ENCODE measurements around the gene NAB2. TPM values are rescaled to one million over a fixed set of nuclear protein-coding genes. Genes with fewer than 3 reads are reported as not detected.

The NAB2 gene
- total RNA-seq, result 25.6 TPM
- 39.1 TPM for polyA plus RNA-seq

DNA sequence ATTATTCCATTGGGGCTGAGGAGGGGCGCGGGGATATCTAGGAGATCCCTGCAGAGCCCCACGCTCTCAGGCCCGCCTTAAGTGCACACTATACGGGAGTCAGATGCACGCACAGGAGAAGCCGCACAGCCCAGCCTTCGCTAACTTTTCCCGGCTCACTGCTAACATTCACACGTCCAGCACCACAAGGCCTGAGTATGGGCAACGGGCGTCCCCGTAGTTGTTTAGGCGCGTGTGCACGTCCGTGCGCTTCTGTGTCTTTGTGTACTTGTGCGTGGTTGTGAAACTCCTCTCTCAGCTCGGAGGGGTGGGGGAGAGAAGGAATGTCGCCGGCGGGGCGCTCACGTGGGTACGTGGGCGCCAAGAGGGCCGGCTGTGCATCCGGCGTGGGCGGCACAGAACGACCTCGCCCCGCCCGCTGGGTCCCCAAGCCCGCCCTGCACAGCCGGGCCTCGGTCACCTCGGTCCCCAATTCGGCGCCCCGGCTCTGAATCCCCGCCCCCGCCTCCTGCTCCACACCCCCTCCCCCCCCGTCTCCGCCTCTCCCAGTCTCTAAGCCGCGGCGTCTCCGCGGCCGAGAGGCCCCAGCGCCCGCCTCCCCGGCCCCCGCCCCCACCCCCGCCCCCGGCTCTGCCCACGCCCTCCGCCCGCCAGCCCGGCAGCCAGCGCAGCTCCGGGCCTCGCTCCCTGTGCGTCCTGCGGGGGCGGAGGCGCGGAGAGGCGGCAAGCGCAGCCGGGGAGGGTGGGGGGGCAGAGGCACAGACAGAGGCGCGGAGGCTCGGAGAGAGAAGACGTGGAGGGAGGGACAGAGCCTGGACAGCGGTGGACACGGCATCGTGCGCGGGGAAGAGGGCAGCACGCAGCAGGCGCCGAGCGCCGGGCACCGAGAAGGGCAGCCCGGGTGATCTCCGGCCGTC, at the start of gene NAB2:
Gene NAB2, plus strand, starts transcription at position 761 of the 917 bp plus-strand sequence. CDS start 158 bp downstream, outside the sequence.
- under 1% methylated on average over 91 of the region's 91 CpGs for WGBS
- H3K4me3 ChIP-seq (ENCODE audit: low read depth, low read length), result peak within 1 kb of the TSS; percentile 80
- H3K4me1 ChIP-seq (ENCODE audit: insufficient read depth), result no peaks in the 10 kb centered on the region
- H3K27ac ChIP-seq (ENCODE audit: low read depth), result peak within 1 kb of the TSS; percentile 97
- no peaks in the 10 kb centered on the region for H3K36me3 ChIP-seq (ENCODE audit: insufficient read depth)
- peak; percentile 88 for DNase-seq (ENCODE audit: extremely low spot score)

DNA sequence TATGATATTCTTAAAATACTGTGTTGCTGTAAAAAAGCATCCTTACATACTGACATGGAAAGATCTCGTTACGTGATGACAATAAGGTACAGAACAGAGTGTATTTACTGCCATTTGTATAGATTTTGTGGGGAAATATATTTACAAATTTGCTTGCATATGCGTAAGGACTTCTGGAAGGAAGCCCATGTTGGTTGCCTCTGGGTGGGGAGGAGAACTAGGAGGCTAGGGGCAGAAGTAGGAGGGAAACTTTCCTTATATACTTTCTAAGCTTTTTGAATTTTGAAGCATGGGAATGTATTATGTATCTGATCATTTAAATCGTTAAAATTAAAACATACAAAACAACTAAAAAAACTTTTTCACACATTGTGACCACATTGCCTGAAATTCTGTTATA, 48.7 kb upstream of the NAB2 start:
- H3K27ac ChIP-seq (ENCODE audit: low read depth), result no peak overlapping the region
- DNase-seq (ENCODE audit: extremely low spot score), result no peak
- WGBS, result 85% methylated on average over 4 of the region's 4 CpGs

DNA sequence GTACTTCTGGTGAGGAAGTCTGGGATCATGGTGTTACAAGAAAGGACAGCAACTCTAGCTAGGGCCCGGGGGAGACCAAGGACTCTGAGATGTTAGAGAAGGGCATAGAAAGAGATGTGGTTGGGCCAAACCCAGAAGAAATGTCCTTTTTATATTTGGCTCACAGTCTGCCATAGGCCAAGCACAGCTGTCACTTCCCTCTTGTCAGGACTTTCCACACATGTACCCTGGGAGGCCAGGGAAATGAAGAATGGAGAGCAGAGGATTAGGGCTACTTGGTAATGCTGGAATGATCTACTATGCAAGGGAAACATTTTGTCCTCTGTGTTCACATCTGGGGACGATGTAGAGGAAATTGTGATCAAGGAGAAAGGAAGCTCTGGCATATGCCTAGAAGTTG, 48.2 kb upstream of the NAB2 start:
- Histone ChIP-seq H3K36me3 (ENCODE audit: insufficient read depth) (no peaks in the 10 kb centered on the region), H3K4me3 (ENCODE audit: low read depth, low read length) (no peak overlapping the region), H3K27ac (ENCODE audit: low read depth) (no peak overlapping the region), H3K4me1 (ENCODE audit: insufficient read depth) (no peaks in the 10 kb centered on the region)
- 60% methylated on average over 2 of the region's 2 CpGs for WGBS
- DNase-seq (ENCODE audit: extremely low spot score), result no peak

More for the DNA sequence above, 48.7 kb upstream of the NAB2 start:
- no peaks in the 10 kb centered on the region for H3K4me1 ChIP-seq (ENCODE audit: insufficient read depth)
- H3K4me3 ChIP-seq (ENCODE audit: low read depth, low read length), result no peak overlapping the region
- no peaks in the 10 kb centered on the region for H3K36me3 ChIP-seq (ENCODE audit: insufficient read depth)

DNA sequence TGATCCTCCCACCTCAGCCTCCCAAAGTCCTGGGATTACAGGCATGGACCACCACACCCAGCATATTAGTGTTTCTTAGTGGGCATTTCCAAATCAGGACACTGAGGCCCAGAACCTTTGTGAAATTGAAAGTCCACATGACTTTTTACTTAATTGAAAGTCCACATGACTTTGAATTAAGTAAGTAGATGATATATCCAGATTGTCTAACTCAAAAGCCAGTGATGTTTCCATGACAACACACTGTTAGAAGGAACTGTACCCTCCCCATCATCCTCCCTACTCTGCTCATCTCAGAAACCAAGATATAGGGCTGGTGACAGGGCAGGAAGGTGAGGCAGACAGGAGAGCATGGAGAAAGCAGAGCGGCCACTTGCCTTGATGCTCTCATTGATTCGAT, 46.2 kb upstream of the NAB2 start:
- WGBS, result 93% methylated on average over 2 of the region's 2 CpGs
- Histone ChIP-seq H3K4me1 (ENCODE audit: insufficient read depth) (no peaks in the 10 kb centered on the region), H3K36me3 (ENCODE audit: insufficient read depth) (no peaks in the 10 kb centered on the region), H3K27ac (ENCODE audit: low read depth) (no peak overlapping the region), H3K4me3 (ENCODE audit: low read depth, low read length) (no peak overlapping the region)
- no peak for DNase-seq (ENCODE audit: extremely low spot score)

DNA sequence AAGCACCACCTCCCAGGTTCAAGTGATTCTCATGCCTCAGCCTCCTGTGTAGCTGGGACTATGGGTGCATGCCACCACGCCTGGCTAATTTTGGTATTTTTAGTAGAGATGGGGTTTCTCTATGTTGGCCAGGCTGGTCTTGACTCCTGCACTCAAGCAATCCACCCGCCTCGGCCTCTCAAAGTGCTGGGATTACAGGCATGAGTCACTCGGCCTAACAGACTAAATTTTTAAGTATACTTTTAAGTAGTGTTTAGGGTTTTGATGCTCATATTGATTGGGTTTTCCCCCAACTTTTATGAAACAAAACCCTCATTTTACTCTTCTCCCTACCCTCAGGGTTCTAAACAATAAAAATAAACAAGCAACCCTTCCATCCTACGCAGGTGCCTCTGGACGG, 44.4 kb upstream of the NAB2 start:
- H3K27ac ChIP-seq (ENCODE audit: low read depth), result no peak overlapping the region
- no peaks in the 10 kb centered on the region for H3K4me1 ChIP-seq (ENCODE audit: insufficient read depth)
- no peaks in the 10 kb centered on the region for H3K36me3 ChIP-seq (ENCODE audit: insufficient read depth)
- 84% methylated on average over 6 of the region's 6 CpGs for WGBS
- DNase-seq (ENCODE audit: extremely low spot score), result no peak
- no peak overlapping the region for H3K4me3 ChIP-seq (ENCODE audit: low read depth, low read length)

DNA sequence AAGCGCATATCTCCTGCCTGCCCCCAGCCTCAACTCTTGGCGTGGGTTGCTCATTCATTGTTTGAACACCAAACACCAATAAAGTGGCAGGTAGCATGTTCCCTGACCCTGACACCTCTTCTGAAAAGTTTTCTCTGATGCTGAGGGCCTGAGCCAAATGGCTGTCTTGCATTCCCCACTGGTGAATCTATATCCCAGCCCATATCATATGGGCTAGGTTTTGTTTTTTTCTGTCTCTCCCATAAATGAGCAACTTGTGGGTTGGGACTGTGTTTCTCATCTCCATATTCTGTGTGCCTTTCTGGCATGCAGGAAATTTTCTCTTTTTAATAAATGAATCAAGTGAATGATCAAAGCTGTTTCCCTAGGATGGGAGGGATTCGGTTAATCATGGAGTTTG, 44.0 kb upstream of the NAB2 start:
- Histone ChIP-seq H3K4me3 (ENCODE audit: low read depth, low read length) (no peak overlapping the region), H3K27ac (ENCODE audit: low read depth) (no peak overlapping the region), H3K36me3 (ENCODE audit: insufficient read depth) (no peaks in the 10 kb centered on the region), H3K4me1 (ENCODE audit: insufficient read depth) (no peaks in the 10 kb centered on the region)
- 95% methylated on average over 3 of the region's 3 CpGs for WGBS
- no peak for DNase-seq (ENCODE audit: extremely low spot score)

GRCh38 chr12:57046086-57046791, 42.7 kb upstream of the NAB2 start:
- no peak overlapping the region for H3K4me3 ChIP-seq (ENCODE audit: low read depth, low read length)
- no peaks in the 10 kb centered on the region for H3K4me1 ChIP-seq (ENCODE audit: insufficient read depth)
- whole genome bisulfite sequencing, result 65% methylated on average over 6 of the region's 6 CpGs
- DNase-seq (ENCODE audit: extremely low spot score), result no peak
- no peak overlapping the region for H3K27ac ChIP-seq (ENCODE audit: low read depth)
- H3K36me3 ChIP-seq (ENCODE audit: insufficient read depth), result no peaks in the 10 kb centered on the region

DNA sequence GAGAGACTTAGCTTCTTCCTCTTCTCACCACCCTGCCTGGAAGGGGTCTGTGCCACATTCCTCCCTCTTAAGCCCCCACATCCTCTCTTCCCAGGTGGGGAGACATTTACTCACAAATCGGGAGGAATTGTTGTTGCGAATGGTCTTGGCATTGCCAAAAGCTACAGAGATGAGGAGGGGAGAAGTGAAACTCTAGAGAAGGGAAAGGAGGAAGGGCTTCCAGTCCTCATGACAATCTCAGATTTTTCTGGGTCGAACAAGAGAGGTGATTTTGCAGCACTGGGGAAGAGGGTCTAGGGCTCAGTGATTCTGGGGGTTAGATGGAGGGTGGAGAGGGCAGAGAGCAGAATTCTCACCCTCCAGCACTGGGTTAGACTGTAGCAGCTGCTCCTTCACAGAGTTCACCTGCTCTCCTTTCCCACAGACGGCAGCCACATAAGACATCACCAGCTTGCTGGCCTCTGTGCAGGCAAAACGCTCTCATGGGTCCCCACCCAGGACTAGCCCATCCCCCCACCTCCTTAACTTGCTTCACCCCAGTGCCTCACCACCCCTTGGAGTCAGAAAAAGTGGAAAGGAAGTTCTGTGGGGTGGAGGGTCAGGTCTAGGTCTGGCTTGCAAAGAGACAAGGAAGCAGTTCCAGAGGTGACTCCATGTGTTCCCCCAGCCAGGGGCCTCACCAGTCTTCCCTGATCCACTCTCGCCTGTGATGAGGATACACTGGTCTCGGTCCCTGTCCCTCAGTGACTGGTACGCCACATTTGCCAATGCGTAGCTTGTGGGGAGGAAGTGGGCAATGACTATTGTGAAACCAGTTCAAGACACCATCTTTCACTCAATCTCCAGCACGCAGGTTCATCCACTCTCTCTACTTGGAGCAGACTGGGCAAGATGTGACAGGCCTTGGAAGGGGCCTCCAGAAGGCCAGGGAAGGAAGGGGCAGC, 41.7 kb upstream of the NAB2 start:
- Histone ChIP-seq H3K36me3 (ENCODE audit: insufficient read depth) (no peaks in the 10 kb centered on the region), H3K27ac (ENCODE audit: low read depth) (no peak overlapping the region), H3K4me3 (ENCODE audit: low read depth, low read length) (no peak overlapping the region), H3K4me1 (ENCODE audit: insufficient read depth) (no peaks in the 10 kb centered on the region)
- no peak for DNase-seq (ENCODE audit: extremely low spot score)
- WGBS, result 70% methylated on average over 10 of the region's 10 CpGs

GRCh38 chr12:57047981-57048380, 40.9 kb upstream of the NAB2 start:
- DNase-seq (ENCODE audit: extremely low spot score), result no peak
- WGBS, result 67% methylated on average over 1 of the region's 1 CpG

GRCh38 chr12:57048423-57049118, 40.3 kb upstream of the NAB2 start:
- Histone ChIP-seq H3K36me3 (ENCODE audit: insufficient read depth) (no peaks in the 10 kb centered on the region), H3K4me1 (ENCODE audit: insufficient read depth) (no peaks in the 10 kb centered on the region), H3K27ac (ENCODE audit: low read depth) (no peak overlapping the region), H3K4me3 (ENCODE audit: low read depth, low read length) (no peak overlapping the region)
- no peak for DNase-seq (ENCODE audit: extremely low spot score)
- 79% methylated on average over 1 of the region's 1 CpG for WGBS

More at GRCh38 chr12:57047981-57048380, 40.9 kb upstream of the NAB2 start:
- Histone ChIP-seq H3K36me3 (ENCODE audit: insufficient read depth) (no peaks in the 10 kb centered on the region), H3K4me3 (ENCODE audit: low read depth, low read length) (no peak overlapping the region), H3K27ac (ENCODE audit: low read depth) (no peak overlapping the region), H3K4me1 (ENCODE audit: insufficient read depth) (no peaks in the 10 kb centered on the region)

DNA sequence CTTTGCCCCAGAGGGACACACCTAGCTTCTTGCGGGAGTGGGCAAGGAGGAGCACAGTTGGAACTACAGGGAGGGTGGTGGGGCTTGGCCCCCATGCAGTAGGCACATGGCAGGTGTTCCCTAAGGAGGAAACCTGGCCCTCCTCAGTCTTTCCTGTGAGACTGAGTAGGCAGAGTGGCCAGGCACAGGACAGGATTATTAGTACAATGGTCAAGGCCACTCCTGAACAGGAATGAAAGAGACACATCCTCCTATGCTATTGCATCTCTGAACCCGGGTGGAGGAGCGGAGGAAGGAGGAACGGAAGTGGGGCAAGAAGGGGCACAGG, 39.8 kb upstream of the NAB2 start:
- Histone ChIP-seq H3K36me3 (ENCODE audit: insufficient read depth) (no peaks in the 10 kb centered on the region), H3K4me1 (ENCODE audit: insufficient read depth) (no peaks in the 10 kb centered on the region), H3K27ac (ENCODE audit: low read depth) (no peak overlapping the region), H3K4me3 (ENCODE audit: low read depth, low read length) (no peak overlapping the region)
- 89% methylated on average over 4 of the region's 4 CpGs for WGBS
- DNase-seq (ENCODE audit: extremely low spot score), result no peak

GRCh38 chr12:57049890-57050289, 39.0 kb upstream of the NAB2 start, which contains the start of gene MYO1A:
Gene MYO1A (minus strand): TSS chr12:57050129. CDS start chr12:57048323, 1,806 bp downstream.
- Histone ChIP-seq H3K36me3 (ENCODE audit: insufficient read depth) (no peaks in the 10 kb centered on the region), H3K4me3 (ENCODE audit: low read depth, low read length) (no peak within 1 kb of the TSS), H3K4me1 (ENCODE audit: insufficient read depth) (no peaks in the 10 kb centered on the region), H3K27ac (ENCODE audit: low read depth) (no peak within 1 kb of the TSS)
- 31% methylated on average over 2 of the region's 2 CpGs for WGBS
- DNase-seq (ENCODE audit: extremely low spot score), result no peak

DNA sequence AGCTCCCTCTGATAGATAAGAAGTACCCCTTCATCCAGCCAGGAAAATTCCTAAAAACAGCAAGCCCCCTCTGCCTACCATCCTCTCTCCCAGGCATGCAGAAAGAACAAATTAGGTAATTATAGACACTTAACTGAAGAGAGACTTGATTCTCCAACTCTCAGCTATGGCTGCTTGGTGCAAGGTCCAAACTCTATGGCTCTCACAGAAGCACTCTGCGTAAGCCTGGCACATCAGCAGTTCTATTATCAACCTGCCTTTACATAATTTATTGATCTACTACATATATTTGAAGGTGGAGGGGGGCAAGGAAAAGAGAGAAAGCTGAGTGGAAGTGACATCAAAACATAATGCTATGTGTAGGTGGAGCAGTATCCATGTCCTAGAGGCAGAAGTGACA, 37.9 kb upstream of the NAB2 start:
- no peak for DNase-seq (ENCODE audit: extremely low spot score)
- no peaks in the 10 kb centered on the region for H3K4me1 ChIP-seq (ENCODE audit: insufficient read depth)

More for the DNA sequence above, 37.9 kb upstream of the NAB2 start:
- H3K36me3 ChIP-seq (ENCODE audit: insufficient read depth), result no peaks in the 10 kb centered on the region
- 92% methylated on average over 1 of the region's 1 CpG for WGBS
- H3K27ac ChIP-seq (ENCODE audit: low read depth), result no peak overlapping the region
- no peak overlapping the region for H3K4me3 ChIP-seq (ENCODE audit: low read depth, low read length)
